Esophagus (tissue), 2 donors: ENCODE measurements around the gene XK. TPM values are rescaled to one million over a fixed set of nuclear protein-coding genes. Genes with fewer than 3 reads are reported as not detected.

Source experiments
- H3K27ac ChIP-seq, 2 donors: one replicate each; pipeline ENCODE4 v1.5.1; 2013; ENCODE audit warnings: low read depth in 2 of 2, mild to moderate bottlenecking in 2 of 2, inconsistent platforms in 1 of 2, low read length in 1 of 2, moderate library complexity in 1 of 2
- H3K27me3 ChIP-seq, 2 donors: one replicate each; pipeline ENCODE4 v1.6.1; 2013; ENCODE audit warnings: low read length in 2 of 2, control low read depth in 1 of 2, mild to moderate bottlenecking in 1 of 2; ENCODE audit not compliant: insufficient read depth in 2 of 2, control insufficient read depth in 1 of 2
- H3K36me3 ChIP-seq, 2 donors: one replicate each; pipeline ENCODE4 v1.6.1; 2013; ENCODE audit warnings: low read length in 1 of 2; ENCODE audit not compliant: control insufficient read depth in 2 of 2, insufficient read depth in 2 of 2
- H3K4me1 ChIP-seq, 2 donors: one replicate each; pipeline ENCODE4 v1.6.1; 2013; ENCODE audit warnings: low read length in 1 of 2; ENCODE audit not compliant: control insufficient read depth in 2 of 2, insufficient read depth in 2 of 2
- H3K4me3 ChIP-seq, 2 donors: one replicate each; pipeline ENCODE4 v1.5.1; 2013; ENCODE audit warnings: low read length in 2 of 2, mild to moderate bottlenecking in 2 of 2, low read depth in 1 of 2, moderate library complexity in 1 of 2
- H3K9me3 ChIP-seq, 2 donors: one replicate each; pipeline ENCODE4 v1.6.1; 2013; ENCODE audit warnings: mild to moderate bottlenecking in 2 of 2, low read depth in 1 of 2, low read length in 1 of 2, moderate library complexity in 1 of 2; ENCODE audit not compliant: control insufficient read depth in 2 of 2, insufficient read depth in 1 of 2
- WGBS, 2 donors: extraction: QIAGEN DNeasy Blood & Tissue Kit; methylation state at CpG; one replicate each; pipeline ENCODE4 v1.1.7; 2013; 5-methylcytosine and 5-hydroxymethylcytosine counted together
- polyA plus RNA-seq, 2 donors: library from polyadenylated mRNA; stranded (reverse); fragments of 200-250 nt; gene quantifications; one replicate each; pipeline ENCODE4 v1.2.3, GENCODE V29; 2013
- donor health status: healthy with polysubstance abuse.
- donor health status: Bipolar disorder and iron deficiency.

The XK gene
- polyA plus RNA-seq, 2 donors: 0.61 to 1.5 TPM

DNA sequence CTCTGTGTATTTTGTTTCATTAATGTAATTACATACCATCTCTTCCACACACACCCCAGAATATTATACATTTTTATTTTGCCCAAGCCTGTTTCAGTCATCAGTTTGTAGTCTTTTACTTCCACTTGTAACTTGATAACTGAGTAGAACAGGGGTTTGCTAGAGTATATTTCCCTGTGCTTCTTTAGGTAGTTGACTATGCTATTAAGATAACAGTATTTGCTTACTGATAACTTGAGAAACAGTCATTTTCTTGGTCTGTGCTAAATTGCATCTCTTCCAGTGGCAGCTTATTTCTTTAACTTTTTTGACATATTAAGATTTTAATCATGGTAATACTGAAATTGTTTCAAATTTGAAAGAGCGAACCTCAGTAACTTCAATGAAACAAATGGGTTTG, 7.0 kb upstream of the XK start:
- H3K27me3 ChIP-seq: no peaks in the 10 kb centered on the region
- H3K4me3 ChIP-seq: no peak overlapping the region
- H3K36me3 ChIP-seq: no peaks in the 10 kb centered on the region
- no peaks in the 10 kb centered on the region for H3K9me3 ChIP-seq
- H3K27ac ChIP-seq: no peak overlapping the region
- WGBS, 2 donors: 71 to 98% methylated on average over 1 of the region's 1 CpG
- H3K4me1 ChIP-seq: no peaks in the 10 kb centered on the region

DNA sequence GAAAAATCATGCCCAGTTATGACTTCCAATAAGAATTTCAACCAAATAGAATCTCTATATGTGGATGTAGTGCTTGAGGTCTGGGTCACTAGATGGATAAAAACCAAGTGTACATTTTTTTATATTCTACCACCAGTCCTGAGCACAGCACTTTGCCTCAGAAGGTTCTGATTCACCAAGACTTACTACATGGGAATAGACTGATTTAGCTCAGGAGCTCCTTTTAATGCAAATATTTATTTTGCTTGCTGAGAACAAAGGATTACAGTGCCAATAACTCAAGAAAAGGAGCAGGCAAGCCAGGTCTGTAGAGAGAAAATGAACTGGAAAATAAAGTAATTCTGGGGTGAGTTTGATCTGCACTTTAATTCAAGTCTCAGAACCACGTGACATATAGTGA, 6.4 kb upstream of the XK start:
- Histone ChIP-seq H3K9me3 (no peaks in the 10 kb centered on the region), H3K27ac (no peak overlapping the region), H3K36me3 (no peaks in the 10 kb centered on the region), H3K4me1 (no peaks in the 10 kb centered on the region), H3K4me3 (no peak overlapping the region), H3K27me3 (no peaks in the 10 kb centered on the region)
- WGBS, 2 donors: 67 to 68% methylated on average over 1 of the region's 1 CpG

- 76 to 100% methylated on average over 1 of the region's 1 CpG for WGBS, 2 donors
- Histone ChIP-seq H3K4me1 (no peaks in the 10 kb centered on the region), H3K27ac (no peak overlapping the region), H3K4me3 (no peak overlapping the region), H3K36me3 (no peaks in the 10 kb centered on the region), H3K9me3 (no peaks in the 10 kb centered on the region), H3K27me3 (no peaks in the 10 kb centered on the region)
Measured at GRCh38 chrX:37679888-37680287, 5.7 kb upstream of the XK start.

DNA sequence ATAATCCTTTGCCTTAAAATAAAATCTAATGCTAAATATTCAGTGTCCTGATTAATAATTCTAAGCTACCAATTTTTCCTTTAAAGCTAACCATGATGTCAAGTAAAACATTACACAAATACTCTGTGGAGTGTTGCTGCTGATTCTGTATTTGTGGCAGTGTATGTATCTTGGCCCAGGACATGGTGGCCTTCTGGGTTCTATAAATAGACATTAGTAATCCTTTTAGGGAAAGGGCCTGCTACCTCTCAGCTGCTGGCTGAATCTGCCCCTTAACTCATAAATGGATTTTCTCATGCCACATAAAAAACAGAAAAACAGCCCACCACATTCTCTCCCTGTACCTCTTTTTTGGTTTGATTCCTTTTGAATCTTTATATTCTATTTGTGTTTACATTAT, 1.2 kb upstream of the XK start:
- Histone ChIP-seq H3K27me3 (no peaks in the 10 kb centered on the region), H3K27ac (no peak overlapping the region), H3K4me3 (no peak overlapping the region), H3K4me1 (peaks cover 0 to 4% of the 10 kb centered on the region in 2 donors), H3K9me3 (peaks cover 0 to 3% of the 10 kb centered on the region in 2 donors), H3K36me3 (no peaks in the 10 kb centered on the region)

GRCh38 chrX:37684973-37685372, 618 bp upstream of the XK start:
- H3K9me3 ChIP-seq: peaks cover 0 to 3% of the 10 kb centered on the region in 2 donors
- H3K27ac ChIP-seq: peak overlapping the region; percentile 28 to 47
- H3K27me3 ChIP-seq: no peaks in the 10 kb centered on the region
- no peak overlapping the region for H3K4me3 ChIP-seq
- no peaks in the 10 kb centered on the region for H3K36me3 ChIP-seq
- 73 to 78% methylated on average over 3 of the region's 3 CpGs for WGBS, 2 donors
- H3K4me1 ChIP-seq: peaks cover 0 to 4% of the 10 kb centered on the region in 2 donors

GRCh38 chrX:37686369-37686995, 891 bp downstream of the XK start:
- WGBS, 2 donors: 71 to 72% methylated on average over 9 of the region's 9 CpGs
- H3K27me3 ChIP-seq: no peaks in the 10 kb centered on the region
- peaks cover 0 to 4% of the 10 kb centered on the region in 2 donors for H3K4me1 ChIP-seq
- H3K36me3 ChIP-seq: no peaks in the 10 kb centered on the region
- H3K27ac ChIP-seq: peak overlapping the region in 1 of 2 donors; percentile 50
- peak overlapping the region; percentile 45 to 57 for H3K4me3 ChIP-seq
- peaks cover 0 to 3% of the 10 kb centered on the region in 2 donors for H3K9me3 ChIP-seq

- Histone ChIP-seq H3K36me3 (no peaks in the 10 kb centered on the region), H3K27ac (no peak overlapping the region), H3K27me3 (no peaks in the 10 kb centered on the region), H3K4me3 (no peak overlapping the region), H3K4me1 (peaks cover 0 to 4% of the 10 kb centered on the region in 2 donors), H3K9me3 (peaks cover 0 to 3% of the 10 kb centered on the region in 2 donors)
- WGBS, 2 donors: 75 to 88% methylated on average over 3 of the region's 3 CpGs
Measured at GRCh38 chrX:37686996-37687395, 1.4 kb downstream of the XK start.

DNA sequence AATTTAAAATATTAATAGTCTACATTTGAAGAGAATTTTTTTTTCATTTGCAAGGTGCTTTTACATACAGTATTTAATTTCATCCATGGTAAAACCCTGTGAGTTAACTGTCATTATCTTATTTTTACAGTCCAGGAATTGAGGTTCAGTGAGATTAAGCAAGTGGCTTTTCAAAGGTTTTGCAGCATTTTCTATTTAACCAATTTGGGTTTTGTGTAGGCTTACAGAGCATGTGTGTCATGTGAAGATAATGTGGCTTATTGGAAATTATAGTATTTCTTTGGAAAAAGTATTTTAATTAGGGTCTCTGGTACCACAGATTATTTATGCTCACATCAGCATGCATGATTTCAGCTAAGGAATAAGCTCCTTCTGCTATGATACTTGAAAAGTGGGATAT, 4.5 kb downstream of the XK start:
- H3K27ac ChIP-seq: no peak overlapping the region
- peaks cover 0 to 3% of the 10 kb centered on the region in 2 donors for H3K36me3 ChIP-seq
- no peak overlapping the region for H3K4me3 ChIP-seq
- H3K4me1 ChIP-seq: peaks cover 0 to 4% of the 10 kb centered on the region in 2 donors
- H3K9me3 ChIP-seq: peaks cover 0 to 3% of the 10 kb centered on the region in 2 donors
- H3K27me3 ChIP-seq: peaks cover 0 to 5% of the 10 kb centered on the region in 2 donors

GRCh38 chrX:37692918-37693317, 7.3 kb downstream of the XK start:
- peaks cover 0 to 3% of the 10 kb centered on the region in 2 donors for H3K36me3 ChIP-seq
- 78 to 80% methylated on average over 3 of the region's 3 CpGs for WGBS, 2 donors
- H3K4me3 ChIP-seq: no peak overlapping the region
- no peak overlapping the region for H3K27ac ChIP-seq
- no peaks in the 10 kb centered on the region for H3K9me3 ChIP-seq
- H3K27me3 ChIP-seq: peaks cover 0 to 5% of the 10 kb centered on the region in 2 donors
- H3K4me1 ChIP-seq: no peaks in the 10 kb centered on the region

GRCh38 chrX:37697169-37697760, 11.7 kb downstream of the XK start:
- H3K4me3 ChIP-seq: no peak overlapping the region
- H3K36me3 ChIP-seq: peaks cover 0 to 3% of the 10 kb centered on the region in 2 donors
- no peak overlapping the region for H3K27ac ChIP-seq
- no peaks in the 10 kb centered on the region for H3K9me3 ChIP-seq
- WGBS, 2 donors: 29 to 36% methylated on average over 1 of the region's 1 CpG
- peaks cover 0 to 2% of the 10 kb centered on the region in 2 donors for H3K4me1 ChIP-seq
- H3K27me3 ChIP-seq: peaks cover 0 to 8% of the 10 kb centered on the region in 2 donors
